ENCODE data around the gene ARHGAP6.

The ARHGAP6 gene, protein sequence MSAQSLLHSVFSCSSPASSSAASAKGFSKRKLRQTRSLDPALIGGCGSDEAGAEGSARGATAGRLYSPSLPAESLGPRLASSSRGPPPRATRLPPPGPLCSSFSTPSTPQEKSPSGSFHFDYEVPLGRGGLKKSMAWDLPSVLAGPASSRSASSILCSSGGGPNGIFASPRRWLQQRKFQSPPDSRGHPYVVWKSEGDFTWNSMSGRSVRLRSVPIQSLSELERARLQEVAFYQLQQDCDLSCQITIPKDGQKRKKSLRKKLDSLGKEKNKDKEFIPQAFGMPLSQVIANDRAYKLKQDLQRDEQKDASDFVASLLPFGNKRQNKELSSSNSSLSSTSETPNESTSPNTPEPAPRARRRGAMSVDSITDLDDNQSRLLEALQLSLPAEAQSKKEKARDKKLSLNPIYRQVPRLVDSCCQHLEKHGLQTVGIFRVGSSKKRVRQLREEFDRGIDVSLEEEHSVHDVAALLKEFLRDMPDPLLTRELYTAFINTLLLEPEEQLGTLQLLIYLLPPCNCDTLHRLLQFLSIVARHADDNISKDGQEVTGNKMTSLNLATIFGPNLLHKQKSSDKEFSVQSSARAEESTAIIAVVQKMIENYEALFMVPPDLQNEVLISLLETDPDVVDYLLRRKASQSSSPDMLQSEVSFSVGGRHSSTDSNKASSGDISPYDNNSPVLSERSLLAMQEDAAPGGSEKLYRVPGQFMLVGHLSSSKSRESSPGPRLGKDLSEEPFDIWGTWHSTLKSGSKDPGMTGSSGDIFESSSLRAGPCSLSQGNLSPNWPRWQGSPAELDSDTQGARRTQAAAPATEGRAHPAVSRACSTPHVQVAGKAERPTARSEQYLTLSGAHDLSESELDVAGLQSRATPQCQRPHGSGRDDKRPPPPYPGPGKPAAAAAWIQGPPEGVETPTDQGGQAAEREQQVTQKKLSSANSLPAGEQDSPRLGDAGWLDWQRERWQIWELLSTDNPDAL (N-terminal part only)

DNA sequence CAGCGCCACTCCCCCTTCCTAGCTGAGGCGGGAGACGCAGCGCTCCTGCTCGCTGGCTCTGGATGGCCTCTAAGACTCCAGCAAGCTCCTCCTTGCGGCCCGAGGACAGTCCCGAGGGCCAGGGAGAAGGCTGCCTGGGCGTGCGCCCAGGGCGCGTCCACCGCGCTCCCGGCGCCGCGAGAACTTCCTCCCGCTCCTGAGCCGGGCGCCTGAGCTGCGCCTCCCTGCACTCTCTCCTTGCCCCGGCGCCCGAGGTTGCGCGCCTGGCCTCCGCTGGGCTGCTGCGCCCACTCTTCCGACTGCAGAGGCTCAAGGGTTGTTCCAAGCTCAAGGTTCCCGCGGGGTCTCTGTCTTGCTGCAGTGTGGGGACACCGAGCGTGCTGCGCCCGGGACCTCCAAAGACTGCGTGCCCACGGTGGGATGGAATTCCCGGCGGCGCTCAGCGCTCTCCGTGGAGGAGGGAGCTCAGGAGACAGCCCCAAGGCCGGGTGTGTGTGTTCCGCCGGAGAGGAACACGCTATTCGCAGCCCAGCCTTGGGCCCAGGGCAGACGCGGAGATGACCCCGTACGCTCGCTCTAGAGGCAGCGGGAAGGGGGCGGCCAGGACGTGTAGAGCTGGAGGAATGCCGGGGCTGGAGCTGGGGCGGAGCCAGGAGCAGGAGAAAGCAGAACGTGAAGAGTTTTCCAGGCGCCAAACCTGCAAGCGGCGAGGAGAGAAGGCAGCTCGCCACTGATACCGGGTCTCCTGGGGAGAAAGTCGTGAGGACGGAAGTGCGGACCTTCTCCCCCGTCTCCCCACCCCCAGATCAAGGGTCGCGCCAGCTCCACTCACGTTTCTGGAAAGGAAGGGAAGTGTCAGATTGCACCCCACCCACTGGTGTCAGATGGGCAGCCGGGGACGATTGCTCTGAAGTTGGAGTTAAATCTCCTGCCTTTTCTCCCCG is at the start of gene ARHGAP6:
TSS of gene ARHGAP6 (minus strand) at position 753 of the 944 bp plus-strand sequence. CDS start 1,092 bp downstream, outside the sequence.
- peaks cover 40% of the 10 kb centered on the region for H3K9me3 Mint-ChIP-seq
- TF ChIP-seq, protein P1, sequence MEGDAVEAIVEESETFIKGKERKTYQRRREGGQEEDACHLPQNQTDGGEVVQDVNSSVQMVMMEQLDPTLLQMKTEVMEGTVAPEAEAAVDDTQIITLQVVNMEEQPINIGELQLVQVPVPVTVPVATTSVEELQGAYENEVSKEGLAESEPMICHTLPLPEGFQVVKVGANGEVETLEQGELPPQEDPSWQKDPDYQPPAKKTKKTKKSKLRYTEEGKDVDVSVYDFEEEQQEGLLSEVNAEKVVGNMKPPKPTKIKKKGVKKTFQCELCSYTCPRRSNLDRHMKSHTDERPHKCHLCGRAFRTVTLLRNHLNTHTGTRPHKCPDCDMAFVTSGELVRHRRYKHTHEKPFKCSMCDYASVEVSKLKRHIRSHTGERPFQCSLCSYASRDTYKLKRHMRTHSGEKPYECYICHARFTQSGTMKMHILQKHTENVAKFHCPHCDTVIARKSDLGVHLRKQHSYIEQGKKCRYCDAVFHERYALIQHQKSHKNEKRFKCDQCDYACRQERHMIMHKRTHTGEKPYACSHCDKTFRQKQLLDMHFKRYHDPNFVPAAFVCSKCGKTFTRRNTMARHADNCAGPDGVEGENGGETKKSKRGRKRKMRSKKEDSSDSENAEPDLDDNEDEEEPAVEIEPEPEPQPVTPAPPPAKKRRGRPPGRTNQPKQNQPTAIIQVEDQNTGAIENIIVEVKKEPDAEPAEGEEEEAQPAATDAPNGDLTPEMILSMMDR (IDR thresholded peaks at IDR 0.05) = no peak
- peak within 1 kb of the TSS; percentile 86 for H3K4me3 Mint-ChIP-seq
- peaks cover 44% of the 10 kb centered on the region for H3K4me1 Mint-ChIP-seq
- no peaks in the 10 kb centered on the region for H3K36me3 Mint-ChIP-seq (ENCODE audit: low read depth)
- peaks cover 31% of the 10 kb centered on the region for H3K27me3 Mint-ChIP-seq (ENCODE audit: low read depth, poor library complexity)
- peak; percentile 65 for DNase-seq
- peak within 1 kb of the TSS; percentile 87 for H3K27ac Mint-ChIP-seq

DNA sequence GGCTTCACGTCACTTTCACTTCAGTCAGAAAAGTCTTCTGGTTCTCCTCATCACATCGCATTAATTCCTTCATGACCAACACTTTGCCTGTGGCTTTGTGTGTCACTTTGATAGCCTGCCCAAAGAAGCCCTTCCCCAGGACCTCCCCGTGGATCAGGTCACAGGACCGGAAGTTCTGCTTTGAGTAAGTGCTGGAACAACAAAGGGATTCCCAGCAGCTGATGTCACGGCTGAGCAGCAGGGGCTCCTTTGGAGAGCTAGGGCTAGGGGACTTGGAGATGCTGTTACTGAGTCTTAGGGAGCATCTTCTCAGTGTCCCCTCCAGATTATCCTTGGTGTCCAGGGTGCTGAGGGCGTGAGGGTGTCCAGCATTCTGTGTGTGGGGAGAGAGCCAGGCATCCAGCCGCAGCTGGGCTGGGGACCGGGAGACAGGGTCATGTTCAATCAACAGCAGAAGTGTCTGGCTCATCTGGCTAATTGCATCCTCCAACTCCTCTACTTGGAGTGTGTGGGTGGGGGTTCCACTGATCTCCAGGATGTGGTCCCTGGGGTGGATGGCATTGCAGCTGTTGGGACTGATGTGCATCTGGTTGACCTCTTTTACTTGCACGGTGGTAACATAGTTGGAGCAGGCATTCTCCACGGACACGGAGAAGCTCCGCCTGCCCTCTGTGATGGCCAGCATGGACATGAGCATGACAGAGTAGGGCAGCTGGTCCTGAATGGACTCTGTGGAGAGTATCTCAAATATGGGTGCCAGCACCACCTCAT is 39.2 kb upstream of the ARHGAP6 start:
- Mint-ChIP-seq H3K27ac (no peak overlapping the region), H3K36me3 (ENCODE audit: low read depth) (no peaks in the 10 kb centered on the region), H3K9me3 (peaks cover 43% of the 10 kb centered on the region), H3K4me3 (no peak overlapping the region), H3K4me1 (peaks cover 12% of the 10 kb centered on the region), H3K27me3 (ENCODE audit: low read depth, poor library complexity) (peaks cover 4% of the 10 kb centered on the region)
- TF ChIP-seq, protein P1 (IDR thresholded peaks at IDR 0.05) = no peak
- peak; percentile 8 for DNase-seq

DNA sequence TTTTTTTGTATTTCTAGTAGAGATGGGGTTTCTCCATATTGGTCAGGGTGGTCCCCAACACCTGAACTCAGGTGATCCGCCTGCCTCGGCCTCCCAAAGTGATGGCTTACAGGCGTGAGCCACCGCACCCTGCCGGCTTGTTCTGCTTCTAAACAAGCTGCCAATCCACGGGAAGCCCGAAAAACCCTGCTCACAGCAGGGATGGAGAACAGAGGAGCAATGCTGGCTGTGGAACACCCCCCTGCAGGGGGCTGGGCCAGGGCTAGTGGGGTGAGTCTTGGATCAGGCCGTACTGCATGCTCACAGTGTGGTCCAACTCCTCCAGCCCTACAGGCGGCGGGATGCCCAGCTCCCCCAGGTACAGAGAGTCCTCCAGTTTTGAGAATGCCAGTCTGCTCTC is 38.1 kb upstream of the ARHGAP6 start:
- TF ChIP-seq, protein P1 (IDR thresholded peaks at IDR 0.05) = no peak
- H3K9me3 Mint-ChIP-seq = peaks cover 43% of the 10 kb centered on the region
- H3K27ac Mint-ChIP-seq = no peak overlapping the region

DNA sequence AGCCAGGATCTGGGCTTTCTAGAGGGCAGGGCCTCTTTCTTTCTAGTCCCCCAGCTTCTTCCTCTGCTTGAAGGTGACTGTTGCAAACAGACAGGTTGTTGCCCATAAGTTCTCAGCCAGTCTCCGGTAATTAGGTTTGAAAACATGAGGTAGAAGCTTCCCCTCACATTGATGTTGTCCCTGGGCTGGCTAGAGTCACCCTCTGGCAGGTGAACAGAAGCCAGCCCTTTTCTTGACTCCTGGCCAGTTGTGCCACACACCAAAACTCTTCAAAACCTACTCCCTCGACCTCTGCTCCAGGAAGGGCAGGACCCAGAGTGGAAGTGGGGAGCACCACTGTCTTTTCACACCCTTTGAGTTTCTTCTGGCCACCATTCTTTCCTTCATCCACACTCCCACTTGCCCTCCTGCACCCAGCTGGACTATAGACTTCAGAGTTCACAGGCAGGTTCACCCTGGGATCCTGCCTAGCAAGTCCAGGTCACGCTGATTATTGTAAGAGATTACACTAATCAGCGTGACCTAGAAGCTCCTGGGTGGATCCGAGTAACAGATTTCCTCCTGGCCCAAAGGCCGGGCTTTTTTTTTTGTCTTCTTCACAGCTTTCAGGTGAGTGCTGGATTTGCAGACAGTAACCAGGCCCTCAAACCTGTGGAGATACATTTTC is 37.4 kb upstream of the ARHGAP6 start:
- peaks cover 4% of the 10 kb centered on the region for H3K27me3 Mint-ChIP-seq (ENCODE audit: low read depth, poor library complexity)
- H3K36me3 Mint-ChIP-seq (ENCODE audit: low read depth) = no peaks in the 10 kb centered on the region
- no peak overlapping the region for H3K4me3 Mint-ChIP-seq
- TF ChIP-seq, protein P1 (IDR thresholded peaks at IDR 0.05) = no peak
- H3K4me1 Mint-ChIP-seq = peaks cover 12% of the 10 kb centered on the region
- peak overlapping the region; percentile 59 for H3K27ac Mint-ChIP-seq
- no peak for DNase-seq
- peaks cover 48% of the 10 kb centered on the region for H3K9me3 Mint-ChIP-seq

More for the DNA sequence above, 38.1 kb upstream of the ARHGAP6 start:
- peaks cover 12% of the 10 kb centered on the region for H3K4me1 Mint-ChIP-seq
- H3K36me3 Mint-ChIP-seq (ENCODE audit: low read depth) = no peaks in the 10 kb centered on the region
- DNase-seq = no peak
- no peak overlapping the region for H3K4me3 Mint-ChIP-seq
- H3K27me3 Mint-ChIP-seq (ENCODE audit: low read depth, poor library complexity) = peaks cover 4% of the 10 kb centered on the region
